Activated CD4-positive, alpha-beta T cell treated with anti-CD3 and anti-CD28 coated beads for 1 hour (primary cell): ENCODE measurements around the gene MACF1.
"Not testable (repeated sequence)": the region's sequence is repeated elsewhere in the genome, so short reads cannot be mapped to it uniquely, and the experiment has no call there.

Experiments used
- DNase-seq: peaks from one replicate; pipeline ENCODE4 v3.0.0-alpha.2; 2020

MACF1 gene

GRCh38 chr1:39524591-39525365 is 320.3 kb downstream of the MACF1 start:
- DNase-seq: no peak

GRCh38 chr1:39525366-39526165 is 321.1 kb downstream of the MACF1 start:
- DNase-seq: no peak

- DNase-seq: no peak
Observed at GRCh38 chr1:39526466-39527189, 322.1 kb downstream of the MACF1 start.

GRCh38 chr1:39527190-39527579 is 322.7 kb downstream of the MACF1 start:
- not testable (repeated sequence) for DNase-seq

GRCh38 chr1:39528082-39528481 is 323.6 kb downstream of the MACF1 start:
- DNase-seq: no peak

- no peak for DNase-seq
Observed at GRCh38 chr1:39529901-39530535, 325.5 kb downstream of the MACF1 start.

GRCh38 chr1:39531526-39531925 is 327.0 kb downstream of the MACF1 start:
- no peak for DNase-seq

GRCh38 chr1:39533442-39533841 is 328.9 kb downstream of the MACF1 start:
- no peak for DNase-seq
